Stimulated activated CD4-positive, alpha-beta T cell treated with anti-CD3 and anti-CD28 coated beads, TNF-alpha, amount 100 ng/mL, for 1 hour (primary cell): ENCODE results near the gene COL2A1.
"Not testable (repeated sequence)": the region's sequence is repeated elsewhere in the genome, so short reads cannot be mapped to it uniquely, and the experiment has no call there.

ENCODE experiments used
- DNase-seq, 3 donors: peaks; one replicate each; pipeline ENCODE4 v3.0.0-alpha.2; 2020; ENCODE audit warnings: low read depth in 3 of 3, low spot score in 1 of 3

Gene COL2A1

GRCh38 chr12:47977772-47978597, 26.3 kb downstream of the COL2A1 start:
- no peak for DNase-seq

- no peak for DNase-seq
Measured at GRCh38 chr12:47977046-47977771, 27.1 kb downstream of the COL2A1 start.

GRCh38 chr12:47975816-47976215, 28.5 kb downstream of the COL2A1 start:
- DNase-seq = no peak

GRCh38 chr12:47975036-47975620, 29.1 kb downstream of the COL2A1 start:
- no peak for DNase-seq

GRCh38 chr12:47973870-47974269, 30.4 kb downstream of the COL2A1 start:
- DNase-seq = no peak

GRCh38 chr12:47972895-47973294, 31.4 kb downstream of the COL2A1 start:
- no peak for DNase-seq

- DNase-seq = no peak
Measured at GRCh38 chr12:47970843-47971242, 33.4 kb downstream of the COL2A1 start.

GRCh38 chr12:47969845-47970244, 34.4 kb downstream of the COL2A1 start:
- DNase-seq = no peak

GRCh38 chr12:47967461-47968321, 36.6 kb downstream of the COL2A1 start:
- DNase-seq = no peak

GRCh38 chr12:47965581-47965980, 38.7 kb downstream of the COL2A1 start:
- DNase-seq = no peak

GRCh38 chr12:47964106-47964728, 40.1 kb downstream of the COL2A1 start:
- DNase-seq = no peak

- DNase-seq = peak; percentile 76 to 87 (median 87)
Measured at GRCh38 chr12:47963340-47964040, 40.8 kb downstream of the COL2A1 start, which contains the start of gene TMEM106C. Gene TMEM106C, plus strand, starts transcription at chr12:47963596. Its CDS starts 641 bp downstream, at chr12:47964237.

GRCh38 chr12:47962198-47962597, 42.1 kb downstream of the COL2A1 start:
- no peak for DNase-seq

- not testable (repeated sequence) for DNase-seq
Measured at GRCh38 chr12:47957671-47958070, 46.6 kb downstream of the COL2A1 start.

- no peak for DNase-seq
Measured at GRCh38 chr12:47955059-47955458, 49.2 kb downstream of the COL2A1 start.

- DNase-seq = no peak
Measured at GRCh38 chr12:47954467-47955045, 49.7 kb downstream of the COL2A1 start.

GRCh38 chr12:47954058-47954457, 50.2 kb downstream of the COL2A1 start:
- no peak for DNase-seq

GRCh38 chr12:47950856-47951468, 53.3 kb downstream of the COL2A1 start:
- DNase-seq = no peak
